GM18907 (cell line): ENCODE data around the gene PDE6H.
A peak's percentile ranks its signal among the peaks of the same experiment; 100 is the strongest.

Experiments used
- ATAC-seq: cut with Tn5 transposase; IDR thresholded peaks from one replicate; pipeline ENCODE4 v1.9.1; 2021; ENCODE audit warnings: mild to moderate bottlenecking, moderate library complexity; ENCODE audit not compliant: unreplicated experiment

Gene PDE6H

DNA sequence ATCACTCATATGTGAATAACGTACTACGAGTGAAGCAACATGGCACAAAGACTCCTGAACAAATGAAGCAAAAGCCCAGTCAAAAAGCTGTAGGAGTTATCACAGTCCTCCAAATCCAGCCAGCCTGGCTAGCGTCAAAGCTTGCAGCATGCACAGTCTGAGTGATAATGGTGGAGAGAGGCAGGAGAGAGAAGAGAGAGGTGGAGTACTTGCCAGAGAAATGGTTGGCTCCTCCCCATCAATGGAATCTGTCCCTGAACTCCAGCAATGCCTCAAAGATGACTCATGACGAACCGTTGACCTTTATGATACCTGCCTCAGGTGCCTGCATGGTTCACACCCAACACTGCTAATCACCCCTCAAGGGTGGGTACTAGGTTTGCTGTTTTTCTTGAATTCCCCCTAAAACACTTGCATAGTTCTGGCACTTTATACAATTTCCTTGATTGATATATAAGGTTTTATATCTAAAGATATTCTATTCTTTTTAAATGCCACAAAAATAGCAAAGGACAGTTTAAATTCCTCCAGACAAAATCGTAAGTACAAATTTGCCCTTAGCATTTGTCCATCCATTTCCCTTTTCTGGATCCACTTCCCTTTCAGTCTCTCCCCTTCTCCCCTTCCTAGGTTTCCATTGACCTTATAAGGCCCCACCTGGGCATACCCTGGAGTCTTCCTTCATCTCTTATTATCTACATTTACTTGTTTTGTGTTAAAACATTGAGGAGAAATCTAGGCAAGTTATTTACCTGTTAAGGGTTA lies 21.7 kb upstream of the PDE6H start:
- ATAC-seq: no peak

DNA sequence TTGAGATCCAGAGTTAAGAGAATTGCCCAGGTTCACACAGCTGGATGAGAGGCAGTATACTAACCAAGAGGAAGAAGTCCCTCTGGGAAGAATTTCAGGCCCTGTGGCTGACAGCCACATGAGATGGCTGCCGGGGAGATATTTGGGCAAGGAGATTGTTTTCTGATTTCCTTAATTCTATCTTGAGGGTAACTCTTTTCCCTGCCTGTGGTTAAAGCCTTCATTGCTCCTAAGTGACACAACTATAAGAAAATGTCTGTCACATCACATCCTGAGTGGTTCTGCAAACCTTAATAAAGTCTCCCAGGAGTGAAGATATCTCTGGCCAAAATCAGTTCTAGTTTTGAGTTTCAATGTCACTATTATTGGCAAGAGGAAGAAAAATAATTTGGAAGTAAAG lies 21.0 kb upstream of the PDE6H start:
- ATAC-seq: no peak

DNA sequence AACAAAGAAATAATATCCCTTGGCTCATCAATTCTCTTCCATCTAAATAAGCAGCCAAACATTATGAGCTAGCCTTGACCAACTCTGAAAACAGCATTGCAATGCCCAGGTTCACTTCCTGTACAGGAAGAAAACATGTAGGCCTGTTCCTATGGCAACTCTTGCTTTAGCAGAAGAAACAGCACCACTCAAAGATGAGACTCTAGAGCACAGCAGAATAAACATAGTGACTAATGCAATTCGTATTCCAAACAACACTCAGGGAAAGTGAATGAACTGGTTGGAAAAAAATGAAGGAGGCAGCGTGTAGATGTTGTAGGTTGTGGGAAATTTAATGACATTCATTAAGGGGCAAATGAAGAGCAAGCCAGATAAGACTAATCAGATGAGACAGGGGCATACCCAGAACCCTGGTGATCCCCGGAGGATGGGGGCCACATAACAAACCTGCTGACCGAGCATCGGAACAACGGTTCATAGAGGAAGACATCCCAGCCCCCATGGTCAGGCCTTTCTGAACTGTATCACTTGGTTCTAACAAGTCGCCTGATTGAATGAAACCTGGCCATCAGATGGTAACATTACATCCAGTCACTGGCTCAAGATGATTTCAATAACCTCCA lies 20.4 kb upstream of the PDE6H start:
- ATAC-seq: peak; percentile 67

DNA sequence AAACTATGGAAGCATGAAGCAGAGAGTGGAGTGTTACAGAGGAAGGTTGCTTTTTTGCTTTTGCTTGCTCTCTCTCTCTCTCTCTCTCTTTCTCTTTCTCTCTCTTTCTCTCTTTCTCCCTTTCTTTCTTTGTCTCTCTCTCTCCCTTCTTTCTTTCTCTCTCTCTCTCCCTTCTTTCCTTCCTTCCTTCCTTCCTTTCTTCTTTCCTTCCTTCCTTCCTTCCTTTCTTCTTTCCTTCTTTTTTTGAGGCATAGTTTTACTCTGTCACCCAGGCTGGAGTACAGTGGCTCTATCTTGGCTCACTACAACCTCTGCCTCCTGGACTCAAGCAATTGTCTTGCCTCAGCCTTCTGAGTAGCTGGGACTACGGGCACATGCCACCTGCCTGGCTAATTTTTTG lies 19.1 kb upstream of the PDE6H start:
- no peak for ATAC-seq

DNA sequence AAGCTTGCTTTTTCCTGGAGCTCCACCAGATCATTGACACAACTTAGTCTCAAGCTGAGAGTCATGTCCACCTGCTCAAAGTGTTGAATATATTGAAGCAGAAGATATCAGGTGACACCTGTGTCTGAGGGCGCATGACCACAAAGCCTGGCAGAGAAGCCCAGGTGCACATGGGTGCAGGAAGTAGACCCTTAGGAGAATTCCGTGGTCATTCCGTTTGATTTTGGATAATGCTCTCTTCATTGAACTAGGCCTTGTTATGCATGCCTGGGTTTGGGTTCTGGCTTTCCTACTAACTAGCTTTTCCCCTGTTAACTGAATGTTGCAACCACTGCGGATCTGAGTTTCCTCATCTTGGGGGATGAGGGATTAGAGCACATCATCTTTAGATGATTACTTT lies 18.6 kb upstream of the PDE6H start:
- ATAC-seq: no peak

DNA sequence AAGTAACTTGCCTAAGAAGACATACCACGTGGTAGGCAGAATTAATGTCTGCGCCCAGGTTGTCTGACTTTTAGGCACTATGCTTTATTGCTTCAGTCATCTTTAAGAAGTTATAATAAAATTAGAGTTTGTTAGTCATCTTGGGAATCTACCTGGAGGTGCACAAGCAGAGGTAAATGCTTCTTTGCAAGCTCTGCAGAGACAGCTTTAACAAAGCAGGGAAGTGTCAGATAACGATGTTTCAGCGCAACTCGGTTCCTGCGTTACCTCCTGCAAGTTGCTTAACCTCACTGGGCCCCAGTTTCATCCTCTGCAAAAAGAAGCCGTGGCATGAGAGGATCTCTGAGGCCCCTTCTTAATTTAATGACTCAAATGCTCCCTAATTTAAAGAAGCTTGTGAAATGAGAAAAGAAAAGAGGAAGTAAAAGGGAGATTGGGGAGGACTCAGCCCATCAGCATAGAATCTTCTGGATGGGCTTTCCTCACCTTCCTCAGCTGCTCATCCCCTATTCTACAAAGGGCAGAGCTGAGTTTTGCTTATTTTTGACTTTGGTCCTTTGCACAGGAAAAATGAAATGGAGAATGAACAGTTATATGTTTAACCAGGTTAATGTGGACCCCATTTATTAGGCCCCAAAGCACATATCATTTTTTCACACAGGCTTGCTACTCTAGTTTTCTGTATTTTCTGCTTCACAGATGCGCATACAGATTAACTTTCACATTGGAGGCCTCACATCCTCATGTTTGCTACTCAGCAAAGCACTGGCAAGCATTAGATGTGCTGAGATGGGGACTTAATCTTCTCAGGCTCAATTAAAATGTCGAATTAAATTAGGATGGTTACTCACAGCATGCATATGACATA lies 16.6 kb upstream of the PDE6H start:
- ATAC-seq: peak; percentile 48

DNA sequence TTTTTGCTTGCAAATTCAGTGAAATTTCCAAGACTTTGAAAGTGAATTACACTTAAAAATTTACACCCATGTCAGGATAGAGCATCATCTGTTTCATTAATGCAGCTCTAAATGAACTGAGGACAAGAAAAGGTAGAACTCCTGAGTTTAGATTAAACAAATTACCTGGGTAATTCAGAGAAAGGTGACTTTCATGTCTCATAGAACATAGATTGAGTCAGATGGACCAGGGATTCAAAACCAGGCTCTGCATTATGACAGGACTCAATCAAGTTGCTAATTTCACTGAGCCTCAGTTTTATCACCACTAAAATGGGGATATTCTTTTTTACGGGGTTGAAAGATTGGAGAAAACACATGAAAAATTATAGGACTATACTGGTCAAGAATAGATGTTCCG lies 15.9 kb upstream of the PDE6H start:
- ATAC-seq: no peak

DNA sequence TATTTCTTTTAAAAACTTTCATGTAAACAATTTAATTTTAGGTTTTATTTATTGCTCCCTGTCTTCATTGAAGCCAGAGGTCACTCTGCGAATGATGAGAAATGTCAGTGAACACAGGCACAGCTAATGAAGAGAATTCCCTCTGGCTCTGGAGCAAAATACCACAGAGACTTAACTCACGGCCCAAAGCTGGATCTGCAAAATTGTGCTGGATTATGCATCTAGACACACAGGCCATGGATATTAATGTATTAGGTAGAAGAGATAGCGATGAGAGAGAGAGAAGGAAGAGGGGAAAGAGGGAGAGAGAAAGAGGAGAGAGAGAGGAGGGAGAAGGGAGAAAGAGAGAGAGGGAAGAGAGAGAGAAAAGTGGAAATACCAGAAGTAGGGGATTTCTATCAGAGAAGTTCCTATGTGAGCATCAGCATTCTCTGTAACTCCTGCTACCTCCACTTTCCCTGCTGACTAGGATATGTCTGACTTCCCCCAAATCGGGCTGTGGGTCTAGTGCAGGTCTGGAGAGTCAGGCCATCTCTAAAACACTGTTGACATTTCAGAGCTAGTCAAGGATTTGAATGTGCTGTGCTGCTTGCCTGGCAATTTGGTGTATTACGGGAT lies 15.2 kb upstream of the PDE6H start:
- ATAC-seq: no peak

DNA sequence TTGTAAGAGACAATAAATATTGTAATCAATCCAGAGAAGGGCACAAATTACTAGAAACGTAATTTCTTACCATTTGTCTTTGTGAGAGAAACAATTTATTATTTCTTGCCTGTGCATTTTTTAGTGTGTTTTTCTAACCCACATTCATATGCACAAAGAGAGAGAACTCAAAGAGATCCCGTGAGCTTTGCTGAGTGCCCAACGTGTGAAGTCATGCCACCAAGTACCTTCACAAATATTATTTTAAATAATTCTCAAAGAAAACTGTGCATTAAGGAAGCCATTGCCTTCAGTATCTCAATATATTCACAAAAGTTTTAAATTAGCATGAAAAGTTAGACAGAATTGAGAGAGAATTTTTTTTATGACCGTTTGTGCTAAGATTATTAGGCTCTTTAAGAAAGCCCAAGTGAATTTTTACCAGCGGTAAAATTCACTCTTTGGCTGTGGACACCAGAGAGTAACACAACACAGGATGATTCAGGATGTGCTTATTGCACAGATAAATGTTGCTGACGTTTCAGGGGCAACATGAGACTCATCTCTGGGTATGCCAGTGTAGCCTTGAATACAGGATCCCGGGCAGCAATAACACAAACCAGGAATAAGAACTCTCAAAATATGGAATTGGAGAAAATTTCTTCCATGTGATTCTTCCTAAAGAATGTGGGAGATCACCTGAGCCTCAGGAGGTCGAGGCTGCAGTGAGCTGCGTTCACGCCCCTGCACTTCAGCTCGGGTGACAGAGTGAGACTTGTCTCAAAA lies 14.3 kb upstream of the PDE6H start:
- ATAC-seq: no peak

DNA sequence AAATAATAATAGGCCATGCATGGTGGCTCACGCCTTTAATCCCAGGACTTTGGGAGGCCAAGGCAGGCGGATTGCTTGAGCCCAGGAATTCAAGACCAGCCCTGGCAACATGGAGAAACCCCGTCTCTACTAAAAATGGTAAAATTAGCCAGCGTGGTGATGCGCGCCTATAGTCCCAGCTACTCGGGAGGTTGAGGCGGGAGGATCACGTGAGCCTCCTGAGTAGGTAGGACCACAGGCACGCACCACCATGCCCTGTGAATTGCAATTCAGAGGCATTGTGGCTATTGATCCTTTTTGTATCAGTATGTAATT lies 13.8 kb upstream of the PDE6H start:
- ATAC-seq: no peak

DNA sequence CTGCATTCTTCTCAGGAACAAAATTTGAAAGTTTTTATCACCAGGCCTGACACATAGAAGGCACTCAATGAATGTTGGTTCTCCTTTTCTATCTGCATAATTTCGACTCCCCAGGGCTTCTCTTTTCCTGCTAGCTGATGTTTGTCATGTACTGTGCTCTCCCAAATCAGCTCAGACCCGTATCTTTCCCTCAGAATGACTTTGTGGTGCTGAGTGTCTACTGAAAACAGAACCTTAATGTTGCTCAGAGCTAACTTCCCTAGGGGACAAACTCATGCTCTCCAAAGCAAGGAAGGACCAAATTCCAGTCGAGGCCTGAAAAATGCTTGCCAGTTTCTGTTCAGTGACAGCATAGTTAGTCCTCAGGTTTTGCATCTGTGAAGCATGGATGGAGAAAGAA lies 13.4 kb upstream of the PDE6H start:
- no peak for ATAC-seq

DNA sequence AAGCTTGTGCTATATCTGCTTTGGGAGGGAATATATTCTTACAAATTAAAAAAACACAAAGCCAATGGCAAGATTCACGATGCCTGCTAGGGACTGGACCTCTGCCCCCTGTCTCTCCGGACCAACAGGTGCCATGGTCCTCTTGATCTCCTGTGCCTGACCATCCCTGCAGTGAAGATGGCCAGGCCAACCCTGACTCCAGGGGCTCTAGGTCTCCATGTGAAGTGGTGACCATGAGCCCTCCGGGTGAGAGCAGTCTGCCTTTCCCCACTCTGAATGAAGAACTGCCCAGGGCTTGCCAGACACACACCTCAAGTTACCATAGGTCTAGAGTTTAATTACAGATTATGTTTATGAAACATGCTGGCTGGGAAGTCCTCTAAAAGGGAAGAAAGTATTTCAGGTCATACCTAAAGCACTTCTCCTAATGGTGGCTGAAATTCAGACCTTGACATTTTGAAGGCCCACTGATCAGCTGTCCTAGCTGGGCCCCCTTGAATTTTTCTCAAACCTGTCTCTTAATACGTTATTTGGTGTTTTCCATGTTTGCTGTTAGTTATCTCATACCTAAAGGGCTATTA lies 12.8 kb upstream of the PDE6H start:
- ATAC-seq: no peak

DNA sequence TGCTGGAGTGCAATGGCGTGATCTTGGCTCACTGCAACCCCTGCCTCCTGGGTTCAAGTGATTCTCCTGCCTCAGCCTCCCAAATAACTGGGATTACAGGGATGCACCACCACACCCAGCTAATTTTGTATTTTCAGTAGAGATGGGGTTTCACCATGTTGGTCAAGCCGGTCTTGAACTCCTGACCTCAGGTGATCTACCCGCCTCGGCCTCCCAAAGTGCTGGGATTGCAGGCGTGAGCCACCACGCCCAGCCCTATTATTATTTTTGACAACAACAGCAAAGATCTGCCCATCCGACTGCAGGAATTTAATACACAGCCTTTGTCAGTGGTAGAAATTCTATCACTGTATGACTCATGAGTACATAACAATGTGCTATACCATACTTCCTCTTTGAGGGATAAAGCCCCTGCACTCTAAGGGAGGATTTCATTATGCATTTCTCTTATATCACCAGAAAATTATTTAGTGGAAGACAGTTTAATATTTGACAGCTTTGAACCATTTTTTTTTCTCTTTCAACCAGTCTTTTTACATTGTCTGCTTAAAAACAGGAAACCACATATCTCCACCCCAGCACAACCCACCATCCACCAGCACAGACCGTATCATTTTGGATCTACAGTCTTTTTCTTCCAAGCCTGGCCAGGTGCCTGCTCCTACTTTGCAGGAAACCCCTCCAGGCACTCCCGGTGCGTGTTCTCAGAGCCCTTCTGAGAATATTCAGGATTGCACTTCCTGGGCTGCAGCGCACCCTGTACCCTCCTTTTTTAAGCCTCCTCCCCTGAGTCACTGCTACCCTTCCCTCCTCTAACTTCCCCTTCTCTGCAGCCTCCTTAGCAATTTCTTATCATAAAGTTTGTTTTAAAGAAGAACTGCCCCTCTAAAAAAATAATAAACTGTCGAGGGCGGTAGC lies 12.0 kb upstream of the PDE6H start:
- ATAC-seq: peak; percentile 43

DNA sequence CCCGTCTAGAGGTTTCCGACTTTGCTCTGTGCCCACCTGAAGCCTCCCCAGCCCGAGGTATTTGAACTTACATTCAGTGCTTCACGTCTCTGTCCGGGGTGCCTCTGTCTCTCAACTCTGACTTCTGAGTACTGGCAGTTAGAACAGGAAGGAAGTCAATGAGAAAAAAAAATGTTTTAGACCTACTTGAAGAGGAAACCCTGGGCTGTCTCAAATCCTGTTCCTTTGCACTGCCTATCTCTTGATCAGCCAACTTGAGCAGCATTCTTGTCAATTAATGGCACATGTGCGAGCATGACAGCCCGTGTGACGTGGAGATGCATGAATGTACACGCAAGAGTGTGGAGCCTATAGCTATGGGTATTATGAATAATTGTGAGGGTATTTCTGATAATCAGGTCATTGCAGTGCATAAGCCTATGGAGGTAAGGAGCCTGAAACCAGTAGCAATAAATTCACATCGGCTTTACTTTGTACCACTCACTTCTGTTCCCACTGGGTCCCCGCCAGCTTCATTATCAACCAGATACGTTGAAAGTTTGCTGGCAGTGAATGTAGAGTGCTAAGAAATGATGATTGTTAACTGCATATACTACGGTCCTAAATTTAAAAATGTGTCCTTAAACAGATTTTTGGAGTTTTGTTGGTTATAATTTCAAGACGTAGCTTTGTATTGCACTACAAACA lies 11.2 kb upstream of the PDE6H start, which contains the start of gene ARHGDIB:
TSS of gene ARHGDIB (minus strand) at position 136 of the 687 bp plus-strand sequence. CDS start 10,889 bp downstream, outside the sequence.
- peak; percentile 74 for ATAC-seq

DNA sequence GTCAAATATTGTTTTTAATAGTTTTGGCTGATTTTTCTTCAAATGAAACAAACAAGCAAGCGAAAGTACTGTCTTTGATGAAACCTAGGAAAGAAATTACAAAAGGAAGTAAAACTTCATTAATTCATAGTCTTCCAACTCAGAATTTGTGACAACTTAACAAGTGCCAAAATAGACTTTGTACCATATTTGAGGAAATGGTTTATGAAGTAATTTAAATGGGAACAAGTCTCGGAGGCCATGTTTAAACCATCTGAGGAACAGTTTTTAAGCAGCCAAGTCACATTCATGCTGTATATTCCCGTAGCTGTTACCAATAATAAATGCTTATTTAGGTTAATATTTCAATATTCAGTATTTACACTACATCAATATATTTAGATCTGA lies 10.7 kb upstream of the PDE6H start:
- ATAC-seq: no peak

DNA sequence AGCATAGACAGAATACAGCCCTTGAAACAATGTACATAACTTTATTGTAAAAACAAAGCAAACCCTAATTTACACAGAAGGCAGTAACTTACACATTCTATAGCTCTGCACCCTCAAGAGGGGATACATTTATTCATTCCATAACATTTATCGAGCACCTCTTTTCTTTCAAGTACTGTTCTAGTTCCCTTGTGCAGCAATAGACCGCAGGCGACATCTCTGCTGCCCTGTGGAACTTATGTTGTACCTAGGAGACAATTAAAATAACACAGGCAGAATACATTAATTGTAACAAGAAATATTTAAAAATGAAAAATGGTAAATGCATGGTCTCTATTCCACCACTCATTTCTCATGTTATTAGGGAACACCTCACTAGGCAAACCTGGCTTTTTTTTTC lies 10.0 kb upstream of the PDE6H start:
- no peak for ATAC-seq

DNA sequence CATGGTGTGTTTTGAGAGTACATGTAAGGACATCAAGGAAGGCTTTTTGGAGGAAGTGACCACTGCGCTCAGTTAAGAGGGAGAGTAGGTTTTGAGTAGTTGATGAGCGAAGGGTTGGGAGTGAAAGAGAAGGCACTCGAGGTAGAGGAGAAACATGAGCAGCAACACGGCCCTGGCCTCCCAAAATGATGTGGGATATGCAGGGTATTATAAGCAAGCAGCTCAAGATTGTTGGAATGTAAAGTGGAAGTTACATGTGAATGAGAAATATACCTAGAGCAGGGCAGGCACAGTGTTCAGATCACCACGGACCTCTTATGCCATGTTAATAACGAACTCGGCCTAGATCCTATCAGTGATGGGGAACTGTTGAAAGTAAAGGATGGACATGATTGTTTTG lies 9.3 kb upstream of the PDE6H start:
- ATAC-seq: no peak

DNA sequence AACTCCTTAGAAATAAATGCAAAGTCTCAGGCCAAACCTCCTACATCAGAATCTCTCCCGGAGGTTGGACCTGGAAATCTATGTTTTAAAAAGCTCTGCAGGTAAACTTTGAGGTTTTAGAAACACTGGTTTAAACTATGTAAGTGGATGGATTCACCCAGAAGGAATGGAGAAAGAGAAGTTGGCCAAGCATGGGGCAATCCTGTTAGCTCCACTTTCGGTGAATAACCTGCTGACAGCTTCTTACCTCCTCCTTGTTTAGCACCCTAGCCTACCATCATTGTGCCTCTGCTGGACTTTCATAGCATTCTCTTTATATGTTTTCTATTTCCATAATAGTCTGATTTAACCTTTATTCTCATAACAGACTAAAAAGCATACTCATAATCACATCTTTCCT lies 8.4 kb upstream of the PDE6H start:
- no peak for ATAC-seq

DNA sequence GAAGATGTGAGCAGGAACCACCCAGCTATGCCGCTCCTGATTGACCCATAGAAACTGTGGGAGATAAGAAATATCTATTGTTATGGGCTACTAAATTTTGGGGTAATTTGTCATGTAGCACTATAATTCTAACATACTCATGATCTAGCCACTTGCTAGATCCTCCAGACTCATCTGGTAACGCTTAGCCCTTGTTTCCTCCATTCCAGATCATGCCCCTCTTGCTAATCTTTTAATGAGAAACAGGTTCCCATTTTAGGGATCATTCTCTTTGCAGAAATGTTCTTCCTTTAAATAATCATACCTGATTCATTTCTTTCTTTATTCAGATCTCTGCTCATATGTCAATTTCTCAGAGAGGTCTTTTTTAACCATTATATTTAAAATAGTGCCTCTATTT lies 7.6 kb upstream of the PDE6H start:
- ATAC-seq: no peak
